HepG2 (cell line): ENCODE results near the gene ARL5A. TPM values are rescaled to one million over a fixed set of nuclear protein-coding genes. Genes with fewer than 3 reads are reported as not detected.

Source experiments
- ATAC-seq: fragments of 200-7000 bp; cut with Tn5 transposase; 3 replicates; pipeline ENCODE4 v1.9.1; 2020; ENCODE audit warnings: mild to moderate bottlenecking, moderate library complexity
- BruUV-seq: library from RNA; stranded (reverse); fragments of 400-500 nt; replicated peaks from 2 replicates; lab custom pipeline; 2021; lab: Mats Ljungman, UMichigan
- CTCF ChIA-PET: fragments of 300-600 bp; formaldehyde crosslinking; extraction: SDS; loops from one replicate; lab custom pipeline; 2021; ENCODE audit warnings: low total read pairs, inconsistent platforms, low intra/inter-chr PET ratio; lab: Yijun Ruan, JAX
- POLR2A ChIA-PET: fragments of 350-600 bp; sonication (Branson Sonifier 250); formaldehyde crosslinking; loops from one replicate; lab custom pipeline; 2020; ENCODE audit warnings: antibody characterized with exemption, inconsistent platforms; lab: Yijun Ruan, JAX
- DNase-seq: peaks from one replicate; pipeline ENCODE4 v3.0.0-alpha.2; 2015; ENCODE audit warnings: low spot score
- FAIRE-seq: peaks from 3 replicates; lab custom pipeline; 2011; peaks lifted over from hg19 to GRCh38; lab: Jason Lieb, UNC
- H2AFZ ChIP-seq: one replicate; pipeline ENCODE4 v1.6.1; 2011; ENCODE audit warnings: low read length, inconsistent platforms
- H3K27ac ChIP-seq: fragments of 300-600 bp; 3 replicates; pipeline ENCODE4 v1.8.0; 2011; ENCODE audit warnings: mixed run types, mild to moderate bottlenecking, mixed read lengths, low read length, inconsistent platforms; ENCODE audit not compliant: insufficient read depth; ENCODE audit errors: extremely low read length
- H3K27me3 ChIP-seq, 2 experiments: fragments of 200-600 bp in 1 of 2; 2 replicates in 1 of 2; 3 replicates in 1 of 2; pipeline versions ENCODE4 v1.6.0 to v1.8.0; 2011; ENCODE audit warnings: low read length in 2 of 2, mild to moderate bottlenecking in 2 of 2, moderate library complexity in 2 of 2, inconsistent platforms in 1 of 2; ENCODE audit not compliant: insufficient read depth in 2 of 2, control insufficient read depth in 1 of 2
- H3K36me3 ChIP-seq, 2 experiments: fragments of 200-600 bp in 1 of 2; replicated peaks in 1 of 2; 2 replicates in 1 of 2; 3 replicates in 1 of 2; pipeline versions ENCODE4 v1.5.1 to v1.8.0; 2011; ENCODE audit warnings: low read length in 2 of 2, inconsistent platforms in 1 of 2; ENCODE audit not compliant: insufficient read depth in 2 of 2, control insufficient read depth in 1 of 2
- H3K4me1 ChIP-seq: 2 replicates; pipeline ENCODE4 v1.5.1; 2012; ENCODE audit warnings: low read length, inconsistent platforms; ENCODE audit not compliant: insufficient read depth
- H3K4me2 ChIP-seq: 2 replicates; pipeline ENCODE4 v1.6.0; 2011; ENCODE audit warnings: low read depth, low read length, inconsistent platforms
- H3K4me3 ChIP-seq, 3 experiments: fragments of 200-600 bp in 1 of 3; sonication (generic), shearing (Covaris generic) in 1 of 3; replicated peaks in 1 of 3; 2 replicates each; pipeline ENCODE4 v1.5.1; 2011 to 2016; ENCODE audit warnings: low read length in 3 of 3, inconsistent platforms in 2 of 3, low read depth in 2 of 3, mild to moderate bottlenecking in 2 of 3, control low read depth in 1 of 3, mixed read lengths in 1 of 3; ENCODE audit not compliant: insufficient read depth in 1 of 3
- H3K79me2 ChIP-seq: one replicate; pipeline ENCODE4 v1.6.1; 2011; ENCODE audit warnings: low read length, inconsistent platforms; ENCODE audit not compliant: insufficient read depth
- H3K9ac ChIP-seq: 2 replicates; pipeline ENCODE4 v1.6.0; 2011; ENCODE audit warnings: mild to moderate bottlenecking, low read depth, low read length, inconsistent platforms; ENCODE audit not compliant: insufficient read depth
- H3K9me3 ChIP-seq: 2 replicates; pipeline ENCODE4 v1.5.1; 2012; ENCODE audit warnings: mild to moderate bottlenecking, low read length
- H4K20me1 ChIP-seq: 2 replicates; pipeline ENCODE4 v1.6.0; 2011; ENCODE audit warnings: inconsistent platforms, mild to moderate bottlenecking, low read length, moderate library complexity; ENCODE audit not compliant: insufficient read depth
- GABPB1 ChIP-seq: IDR thresholded peaks from 2 replicates; pipeline ENCODE4 v1.6.1; 2016; ENCODE audit warnings: mild to moderate bottlenecking, missing genetic modification reagents, moderate library complexity, missing compliant biosample characterization
- HDAC6 ChIP-seq: fragments of 200-600 bp; sonication (generic); IDR thresholded peaks from 2 replicates; pipeline ENCODE4 v1.7.0; 2017; ENCODE audit warnings: mild to moderate bottlenecking, antibody characterized with exemption, low read length, low read depth
- HNRNPUL1 ChIP-seq: fragments of 200-400 bp; formaldehyde crosslinking; IDR thresholded peaks from 2 replicates; pipeline ENCODE4 v1.6.1; 2017; ENCODE audit warnings: low read depth, mild to moderate bottlenecking, low read length, moderate library complexity
- PLRG1 ChIP-seq: fragments of 450-650 bp; conservative IDR thresholded peaks from 2 replicates; pipeline ENCODE4 v1.6.1; 2016
- RBM39 ChIP-seq: fragments of 200-400 bp; formaldehyde crosslinking; IDR thresholded peaks from one replicate; pipeline ENCODE4 v1.6.1; 2018; ENCODE audit warnings: antibody characterized with exemption, mild to moderate bottlenecking, low read depth, low read length; ENCODE audit not compliant: poor library complexity, severe bottlenecking
- ZFP37 ChIP-seq: sonication (generic); formaldehyde crosslinking; IDR thresholded peaks from 2 replicates; pipeline ENCODE4 v1.4.0; 2020; ENCODE audit warnings: missing genetic modification reagents, borderline replicate concordance
- ZFY ChIP-seq: sonication (generic); formaldehyde crosslinking; IDR thresholded peaks from 2 replicates; pipeline ENCODE4 v1.4.0; 2020; ENCODE audit warnings: missing genetic modification reagents
- ZNF563 ChIP-seq: sonication (generic); formaldehyde crosslinking; IDR thresholded peaks from 2 replicates; pipeline ENCODE4 v1.8.0; 2022; ENCODE audit warnings: mild to moderate bottlenecking, moderate library complexity, missing genetic modification reagents
- ZNF652 ChIP-seq: IDR thresholded peaks from 2 replicates; pipeline ENCODE4 v1.6.1; 2016; ENCODE audit warnings: low read depth, borderline replicate concordance
- ZSCAN29 ChIP-seq: sonication (generic); formaldehyde crosslinking; conservative IDR thresholded peaks from 2 replicates; pipeline ENCODE4 v1.4.0; 2020; ENCODE audit warnings: mild to moderate bottlenecking, missing genetic modification reagents
- WGBS: methylation state at CpG from one replicate; pipeline ENCODE4 v1.1.6; 2017; ENCODE audit warnings: low lambda C conversion rate; 5-methylcytosine and 5-hydroxymethylcytosine counted together
- in situ Hi-C: cut with HindIII; loops from 2 replicates; pipeline ENCODE4 v1.10.0; 2017; ENCODE audit warnings: low pct_unique_long_range_greater_than_20kb; ENCODE audit not compliant: extremely low pct_ligation_motif_present
- intact Hi-C: fragments of 100-400 bp; cut with micrococcal nuclease; formaldehyde crosslinking; loops from one replicate; pipeline ENCODE4 v1.10.0; 2022; ENCODE audit not compliant: unreplicated experiment
- polyA plus RNA-seq, 8 experiments: library from polyadenylated mRNA; depleted of rRNA in 3 of 8; stranded (reverse) in 7 of 8; unstranded in 1 of 8; fragments of >200 nt; fragmentation: Illumina TruSeq in 4 of 8; extraction: Trizol in 4 of 8; gene quantifications; 2 replicates each; pipeline versions ENCODE4 v1.2.1 to v1.2.3, GENCODE V29; 2011 to 2016; ENCODE audit warnings: low read depth in 4 of 8, missing spikeins in 1 of 8, mixed read lengths in 1 of 8; ENCODE audit not compliant: insufficient read depth in 1 of 8
- total RNA-seq, 5 experiments: library from RNA; depleted of rRNA; stranded (reverse); fragments of >200 nt; fragmentation: Illumina TruSeq; extraction: Trizol; gene quantifications; 2 replicates each; pipeline ENCODE4 v1.2.3, GENCODE V29; 2016; ENCODE audit warnings: low read depth in 1 of 5
- TF ChIP-seq, protein P1 (sequence below): sonication (generic); formaldehyde crosslinking; conservative IDR thresholded peaks from 2 replicates; pipeline ENCODE4 v1.4.0; 2020; ENCODE audit warnings: missing genetic modification reagents
- TF ChIP-seq, protein P2 (sequence below): sonication (generic); formaldehyde crosslinking; IDR thresholded peaks from 2 replicates; pipeline ENCODE4 v1.4.0; 2020; ENCODE audit warnings: missing genetic modification reagents
- TF ChIP-seq, protein P3 (sequence below): sonication (generic); formaldehyde crosslinking; IDR thresholded peaks from 2 replicates; pipeline ENCODE4 v1.4.0; 2020; ENCODE audit warnings: missing genetic modification reagents, borderline replicate concordance
- TF ChIP-seq, protein P4 (sequence below): sonication (generic); formaldehyde crosslinking; IDR thresholded peaks from 2 replicates; pipeline ENCODE4 v1.5.0; 2020; ENCODE audit warnings: mild to moderate bottlenecking, missing genetic modification reagents

ARL5A gene
- total and polyA plus RNA-seq, 2 of the 13 experiments (the other 11 are each of a cell fraction or from before 2014, with no cell fraction given) = 47.5 to 149 TPM

DNA sequence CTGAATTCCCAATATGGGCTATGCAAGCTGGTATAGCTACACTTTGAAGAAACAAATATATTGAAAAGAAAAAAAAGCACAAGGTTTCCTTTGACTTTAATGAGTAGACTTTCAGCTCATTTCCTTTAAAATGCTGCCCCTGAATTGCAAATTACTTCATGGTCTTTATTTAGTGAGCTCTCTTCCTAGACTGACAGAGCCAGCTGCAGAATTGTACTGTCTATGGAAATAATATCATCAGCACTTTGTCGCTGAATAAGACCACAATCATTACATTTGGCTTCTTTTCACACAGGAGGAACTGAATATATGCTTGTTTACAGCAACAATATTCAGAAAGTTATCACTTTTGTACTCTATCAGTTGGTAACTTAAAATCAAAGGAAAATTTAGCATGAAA lies 41.7 kb downstream of the ARL5A start:
- ChIA-PET CTCF (no interaction called here), POLR2A (no interaction called here)
- 97% methylated on average over 1 of the region's 1 CpG for WGBS
- Histone ChIP-seq H3K36me3 (peaks cover 2 to 8% of the 10 kb centered on the region in 2 experiments; a peak in 3 of 5 replicates), H3K79me2 (no peaks in the 10 kb centered on the region), H4K20me1 (no peaks in the 10 kb centered on the region), H3K9me3 (no peaks in the 10 kb centered on the region), H3K4me1 (no peaks in the 10 kb centered on the region), H3K4me3 (no peak overlapping the region), H2AFZ (no peak overlapping the region), H3K9ac (no peak overlapping the region), H3K4me2 (no peak overlapping the region), H3K27ac (no peak overlapping the region), H3K27me3 (no peaks in the 10 kb centered on the region)
- intact Hi-C loops (no loop called here), in situ Hi-C loops (no loop called here)
- peak; percentile 51 for FAIRE-seq
- no TSS peak for BruUV-seq
- no peak for ATAC-seq
- DNase-seq = no peak
- TF ChIP-seq ZSCAN29 (CRISPR knock-in tag) (no peak), ZNF563 (no peak), ZFP37 (CRISPR knock-in tag) (no peak), ZFY (CRISPR knock-in tag) (no peak), GABPB1 (CRISPR knock-in tag) (no peak), RBM39 (no peak), HNRNPUL1 (no peak), ZNF652 (CRISPR knock-in tag) (no peak), HDAC6 (no peak), PLRG1 (no peak)
- TF ChIP-seq, protein P1, sequence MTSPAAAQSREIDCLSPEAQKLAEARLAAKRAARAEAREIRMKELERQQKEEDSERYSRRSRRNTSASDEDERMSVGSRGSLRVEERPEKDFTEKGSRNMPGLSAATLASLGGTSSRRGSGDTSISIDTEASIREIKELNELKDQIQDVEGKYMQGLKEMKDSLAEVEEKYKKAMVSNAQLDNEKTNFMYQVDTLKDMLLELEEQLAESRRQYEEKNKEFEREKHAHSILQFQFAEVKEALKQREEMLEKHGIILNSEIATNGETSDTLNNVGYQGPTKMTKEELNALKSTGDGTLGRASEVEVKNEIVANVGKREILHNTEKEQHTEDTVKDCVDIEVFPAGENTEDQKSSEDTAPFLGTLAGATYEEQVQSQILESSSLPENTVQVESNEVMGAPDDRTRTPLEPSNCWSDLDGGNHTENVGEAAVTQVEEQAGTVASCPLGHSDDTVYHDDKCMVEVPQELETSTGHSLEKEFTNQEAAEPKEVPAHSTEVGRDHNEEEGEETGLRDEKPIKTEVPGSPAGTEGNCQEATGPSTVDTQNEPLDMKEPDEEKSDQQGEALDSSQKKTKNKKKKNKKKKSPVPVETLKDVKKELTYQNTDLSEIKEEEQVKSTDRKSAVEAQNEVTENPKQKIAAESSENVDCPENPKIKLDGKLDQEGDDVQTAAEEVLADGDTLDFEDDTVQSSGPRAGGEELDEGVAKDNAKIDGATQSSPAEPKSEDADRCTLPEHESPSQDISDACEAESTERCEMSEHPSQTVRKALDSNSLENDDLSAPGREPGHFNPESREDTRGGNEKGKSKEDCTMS = no peak
- TF ChIP-seq, protein P2, sequence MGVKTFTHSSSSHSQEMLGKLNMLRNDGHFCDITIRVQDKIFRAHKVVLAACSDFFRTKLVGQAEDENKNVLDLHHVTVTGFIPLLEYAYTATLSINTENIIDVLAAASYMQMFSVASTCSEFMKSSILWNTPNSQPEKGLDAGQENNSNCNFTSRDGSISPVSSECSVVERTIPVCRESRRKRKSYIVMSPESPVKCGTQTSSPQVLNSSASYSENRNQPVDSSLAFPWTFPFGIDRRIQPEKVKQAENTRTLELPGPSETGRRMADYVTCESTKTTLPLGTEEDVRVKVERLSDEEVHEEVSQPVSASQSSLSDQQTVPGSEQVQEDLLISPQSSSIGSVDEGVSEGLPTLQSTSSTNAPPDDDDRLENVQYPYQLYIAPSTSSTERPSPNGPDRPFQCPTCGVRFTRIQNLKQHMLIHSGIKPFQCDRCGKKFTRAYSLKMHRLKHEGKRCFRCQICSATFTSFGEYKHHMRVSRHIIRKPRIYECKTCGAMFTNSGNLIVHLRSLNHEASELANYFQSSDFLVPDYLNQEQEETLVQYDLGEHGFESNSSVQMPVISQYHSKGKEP (CRISPR knock-in tag) = no peak
- TF ChIP-seq, protein P3, sequence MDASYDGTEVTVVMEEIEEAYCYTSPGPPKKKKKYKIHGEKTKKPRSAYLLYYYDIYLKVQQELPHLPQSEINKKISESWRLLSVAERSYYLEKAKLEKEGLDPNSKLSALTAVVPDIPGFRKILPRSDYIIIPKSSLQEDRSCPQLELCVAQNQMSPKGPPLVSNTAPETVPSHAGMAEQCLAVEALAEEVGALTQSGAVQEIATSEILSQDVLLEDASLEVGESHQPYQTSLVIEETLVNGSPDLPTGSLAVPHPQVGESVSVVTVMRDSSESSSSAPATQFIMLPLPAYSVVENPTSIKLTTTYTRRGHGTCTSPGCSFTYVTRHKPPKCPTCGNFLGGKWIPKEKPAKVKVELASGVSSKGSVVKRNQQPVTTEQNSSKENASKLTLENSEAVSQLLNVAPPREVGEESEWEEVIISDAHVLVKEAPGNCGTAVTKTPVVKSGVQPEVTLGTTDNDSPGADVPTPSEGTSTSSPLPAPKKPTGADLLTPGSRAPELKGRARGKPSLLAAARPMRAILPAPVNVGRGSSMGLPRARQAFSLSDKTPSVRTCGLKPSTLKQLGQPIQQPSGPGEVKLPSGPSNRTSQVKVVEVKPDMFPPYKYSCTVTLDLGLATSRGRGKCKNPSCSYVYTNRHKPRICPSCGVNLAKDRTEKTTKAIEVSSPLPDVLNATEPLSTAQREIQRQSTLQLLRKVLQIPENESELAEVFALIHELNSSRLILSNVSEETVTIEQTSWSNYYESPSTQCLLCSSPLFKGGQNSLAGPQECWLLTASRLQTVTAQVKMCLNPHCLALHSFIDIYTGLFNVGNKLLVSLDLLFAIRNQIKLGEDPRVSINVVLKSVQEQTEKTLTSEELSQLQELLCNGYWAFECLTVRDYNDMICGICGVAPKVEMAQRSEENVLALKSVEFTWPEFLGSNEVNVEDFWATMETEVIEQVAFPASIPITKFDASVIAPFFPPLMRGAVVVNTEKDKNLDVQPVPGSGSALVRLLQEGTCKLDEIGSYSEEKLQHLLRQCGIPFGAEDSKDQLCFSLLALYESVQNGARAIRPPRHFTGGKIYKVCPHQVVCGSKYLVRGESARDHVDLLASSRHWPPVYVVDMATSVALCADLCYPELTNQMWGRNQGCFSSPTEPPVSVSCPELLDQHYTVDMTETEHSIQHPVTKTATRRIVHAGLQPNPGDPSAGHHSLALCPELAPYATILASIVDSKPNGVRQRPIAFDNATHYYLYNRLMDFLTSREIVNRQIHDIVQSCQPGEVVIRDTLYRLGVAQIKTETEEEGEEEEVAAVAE (CRISPR knock-in tag) = no peak
- TF ChIP-seq, protein P4, sequence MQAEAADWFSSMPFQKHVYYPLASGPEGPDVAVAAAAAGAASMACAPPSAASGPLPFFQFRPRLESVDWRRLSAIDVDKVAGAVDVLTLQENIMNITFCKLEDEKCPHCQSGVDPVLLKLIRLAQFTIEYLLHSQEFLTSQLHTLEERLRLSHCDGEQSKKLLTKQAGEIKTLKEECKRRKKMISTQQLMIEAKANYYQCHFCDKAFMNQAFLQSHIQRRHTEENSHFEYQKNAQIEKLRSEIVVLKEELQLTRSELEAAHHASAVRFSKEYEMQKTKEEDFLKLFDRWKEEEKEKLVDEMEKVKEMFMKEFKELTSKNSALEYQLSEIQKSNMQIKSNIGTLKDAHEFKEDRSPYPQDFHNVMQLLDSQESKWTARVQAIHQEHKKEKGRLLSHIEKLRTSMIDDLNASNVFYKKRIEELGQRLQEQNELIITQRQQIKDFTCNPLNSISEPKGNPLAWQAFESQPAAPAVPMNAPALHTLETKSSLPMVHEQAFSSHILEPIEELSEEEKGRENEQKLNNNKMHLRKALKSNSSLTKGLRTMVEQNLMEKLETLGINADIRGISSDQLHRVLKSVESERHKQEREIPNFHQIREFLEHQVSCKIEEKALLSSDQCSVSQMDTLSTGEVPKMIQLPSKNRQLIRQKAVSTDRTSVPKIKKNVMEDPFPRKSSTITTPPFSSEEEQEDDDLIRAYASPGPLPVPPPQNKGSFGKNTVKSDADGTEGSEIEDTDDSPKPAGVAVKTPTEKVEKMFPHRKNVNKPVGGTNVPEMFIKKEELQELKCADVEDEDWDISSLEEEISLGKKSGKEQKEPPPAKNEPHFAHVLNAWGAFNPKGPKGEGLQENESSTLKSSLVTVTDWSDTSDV (CRISPR knock-in tag) = no peak
